ACC112 (cell line): Measurements from ENCODE around the gene NOSIP.

Experiments
- H2AFZ ChIP-seq: fragments of 200-600 bp; sonication (generic); one replicate; pipeline ENCODE4 v1.6.0; 2017; ENCODE audit warnings: antibody characterized with exemption, low read length; ENCODE audit not compliant: unreplicated experiment
- H3K27ac ChIP-seq: fragments of 200-600 bp; sonication (generic); 2 replicates; pipeline ENCODE4 v1.5.1; 2014; ENCODE audit warnings: low read depth, mild to moderate bottlenecking, antibody characterized with exemption, low read length, moderate library complexity
- H3K27me3 ChIP-seq: fragments of 200-600 bp; sonication (generic); 2 replicates; pipeline ENCODE4 v1.6.1; 2014; ENCODE audit warnings: mild to moderate bottlenecking, antibody characterized with exemption, low read length, moderate library complexity, mixed read lengths; ENCODE audit not compliant: insufficient read depth
- H3K36me3 ChIP-seq: fragments of 200-600 bp; sonication (generic); 2 replicates; pipeline ENCODE4 v1.6.1; 2016; ENCODE audit warnings: mild to moderate bottlenecking, antibody characterized with exemption, low read length, moderate library complexity, mixed read lengths; ENCODE audit not compliant: insufficient read depth
- H3K4me1 ChIP-seq: fragments of 200-600 bp; sonication (generic); one replicate; pipeline ENCODE4 v1.6.1; 2016; ENCODE audit warnings: low read length, mixed read lengths; ENCODE audit not compliant: insufficient read depth, unreplicated experiment, control insufficient read depth
- H3K4me3 ChIP-seq: fragments of 200-600 bp; sonication (generic); 2 replicates; pipeline ENCODE4 v1.5.1; 2014; ENCODE audit warnings: mild to moderate bottlenecking, low read depth, low read length
- H3K79me2 ChIP-seq: fragments of 200-600 bp; sonication (generic); one replicate; pipeline ENCODE4 v1.6.0; 2016; ENCODE audit warnings: low read length; ENCODE audit not compliant: control insufficient read depth, unreplicated experiment, insufficient read depth

NOSIP gene

GRCh38 chr19:49609499-49610092 is 29.2 kb upstream of the NOSIP start:
- no peaks in the 10 kb centered on the region for H3K27me3 ChIP-seq
- H3K36me3 ChIP-seq = no peaks in the 10 kb centered on the region
- H3K4me3 ChIP-seq = no peak overlapping the region
- no peak overlapping the region for H2AFZ ChIP-seq
- peaks cover 23% of the 10 kb centered on the region for H3K4me1 ChIP-seq
- peaks cover 7% of the 10 kb centered on the region for H3K79me2 ChIP-seq
- no peak overlapping the region for H3K27ac ChIP-seq

- Histone ChIP-seq H3K79me2 (peaks cover 13% of the 10 kb centered on the region), H3K27me3 (no peaks in the 10 kb centered on the region), H3K36me3 (peaks cover 4% of the 10 kb centered on the region; the same call in 1 of the 2 replicates), H3K4me3 (no peak overlapping the region), H2AFZ (no peak overlapping the region), H3K27ac (no peak overlapping the region), H3K4me1 (no peaks in the 10 kb centered on the region)
Measured at GRCh38 chr19:49605605-49606004, 25.2 kb upstream of the NOSIP start.

- Histone ChIP-seq H2AFZ (no peak overlapping the region), H3K27ac (no peak overlapping the region), H3K27me3 (no peaks in the 10 kb centered on the region), H3K4me3 (no peak overlapping the region), H3K36me3 (peaks cover 4% of the 10 kb centered on the region; the same call in 1 of the 2 replicates), H3K79me2 (peaks cover 13% of the 10 kb centered on the region), H3K4me1 (no peaks in the 10 kb centered on the region)
Measured at GRCh38 chr19:49602806-49603205, 22.4 kb upstream of the NOSIP start.

GRCh38 chr19:49601482-49602038 is 21.2 kb upstream of the NOSIP start:
- peaks cover 4% of the 10 kb centered on the region; the same call in 1 of the 2 replicates for H3K36me3 ChIP-seq
- peaks cover 13% of the 10 kb centered on the region for H3K79me2 ChIP-seq

GRCh38 chr19:49599378-49600295 is 19.3 kb upstream of the NOSIP start:
- Histone ChIP-seq H3K4me1 (no peaks in the 10 kb centered on the region), H3K79me2 (peaks cover 10% of the 10 kb centered on the region), H3K36me3 (peaks cover 4% of the 10 kb centered on the region; the same call in 1 of the 2 replicates), H3K27ac (no peak overlapping the region), H3K4me3 (no peak overlapping the region), H2AFZ (no peak overlapping the region), H3K27me3 (no peaks in the 10 kb centered on the region)

More at GRCh38 chr19:49601482-49602038, 21.2 kb upstream of the NOSIP start:
- no peak overlapping the region for H3K4me3 ChIP-seq
- no peak overlapping the region for H2AFZ ChIP-seq
- H3K4me1 ChIP-seq = no peaks in the 10 kb centered on the region
- no peak overlapping the region for H3K27ac ChIP-seq
- H3K27me3 ChIP-seq = no peaks in the 10 kb centered on the region

- peaks cover 14% of the 10 kb centered on the region for H3K79me2 ChIP-seq
- no peak overlapping the region for H3K4me3 ChIP-seq
- no peaks in the 10 kb centered on the region for H3K4me1 ChIP-seq
- H3K27me3 ChIP-seq = no peaks in the 10 kb centered on the region
- no peak overlapping the region for H3K27ac ChIP-seq
- H3K36me3 ChIP-seq = no peaks in the 10 kb centered on the region
- H2AFZ ChIP-seq = no peak overlapping the region
Measured at GRCh38 chr19:49597703-49597974, 17.3 kb upstream of the NOSIP start.

- Histone ChIP-seq H3K36me3 (no peaks in the 10 kb centered on the region), H2AFZ (no peak overlapping the region), H3K27ac (no peak overlapping the region), H3K79me2 (peaks cover 17% of the 10 kb centered on the region), H3K4me3 (no peak overlapping the region), H3K27me3 (no peaks in the 10 kb centered on the region), H3K4me1 (no peaks in the 10 kb centered on the region)
Measured at GRCh38 chr19:49596954-49597702, 16.8 kb upstream of the NOSIP start.

- no peak overlapping the region for H3K27ac ChIP-seq
- H3K27me3 ChIP-seq = no peaks in the 10 kb centered on the region
- no peaks in the 10 kb centered on the region for H3K4me1 ChIP-seq
- peaks cover 16% of the 10 kb centered on the region for H3K79me2 ChIP-seq
- H3K36me3 ChIP-seq = no peaks in the 10 kb centered on the region
- H2AFZ ChIP-seq = no peak overlapping the region
- H3K4me3 ChIP-seq = no peak overlapping the region
Measured at GRCh38 chr19:49596407-49596806, 16.1 kb upstream of the NOSIP start.

- H3K4me1 ChIP-seq = no peaks in the 10 kb centered on the region
- H3K27me3 ChIP-seq = no peaks in the 10 kb centered on the region
- H3K79me2 ChIP-seq = peaks cover 16% of the 10 kb centered on the region
- H3K27ac ChIP-seq = no peak overlapping the region
- H3K4me3 ChIP-seq = no peak overlapping the region
- no peak overlapping the region for H2AFZ ChIP-seq
- H3K36me3 ChIP-seq = no peaks in the 10 kb centered on the region
Measured at GRCh38 chr19:49595819-49596404, 15.6 kb upstream of the NOSIP start.
